ENCODE results near the gene ENG.
"Not testable (repeated sequence)": the region's sequence is repeated elsewhere in the genome, so short reads cannot be mapped to it uniquely, and the experiment has no call there.

The ENG gene

DNA sequence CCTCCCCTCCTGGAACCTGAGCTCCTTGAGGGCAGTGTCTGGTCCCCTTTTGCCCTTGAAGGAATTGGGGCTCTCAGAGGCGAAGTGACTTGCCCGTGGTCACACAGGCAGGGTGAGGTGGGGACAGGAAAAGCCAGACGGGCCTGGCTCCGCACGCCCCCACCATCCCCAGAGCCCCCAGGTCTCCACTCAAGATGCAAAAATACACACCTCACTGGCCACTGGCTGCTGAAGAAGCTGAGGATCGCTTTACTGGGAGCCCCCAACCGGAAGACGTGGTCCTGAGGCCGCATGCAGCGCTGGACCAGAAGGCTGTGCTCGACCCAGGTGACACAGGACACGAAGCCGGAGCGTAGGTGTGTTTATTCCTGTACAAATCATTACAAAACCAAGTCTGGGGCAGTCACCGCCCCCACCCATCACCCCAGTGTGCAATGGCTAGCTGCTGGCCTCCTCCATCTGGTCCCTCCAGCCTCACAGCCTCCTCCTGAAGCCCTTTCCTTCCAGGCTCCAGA lies 30.6 kb upstream of the ENG start:
- Mint-ChIP-seq H3K27ac (no peak overlapping the region), H3K9me3 (ENCODE audit: low read depth) (no peaks in the 10 kb centered on the region), H3K4me3 (no peak overlapping the region), H3K4me1 (ENCODE audit: low read depth) (peaks cover 1% of the 10 kb centered on the region), H3K27me3 (no peaks in the 10 kb centered on the region), H3K36me3 (no peaks in the 10 kb centered on the region)

DNA sequence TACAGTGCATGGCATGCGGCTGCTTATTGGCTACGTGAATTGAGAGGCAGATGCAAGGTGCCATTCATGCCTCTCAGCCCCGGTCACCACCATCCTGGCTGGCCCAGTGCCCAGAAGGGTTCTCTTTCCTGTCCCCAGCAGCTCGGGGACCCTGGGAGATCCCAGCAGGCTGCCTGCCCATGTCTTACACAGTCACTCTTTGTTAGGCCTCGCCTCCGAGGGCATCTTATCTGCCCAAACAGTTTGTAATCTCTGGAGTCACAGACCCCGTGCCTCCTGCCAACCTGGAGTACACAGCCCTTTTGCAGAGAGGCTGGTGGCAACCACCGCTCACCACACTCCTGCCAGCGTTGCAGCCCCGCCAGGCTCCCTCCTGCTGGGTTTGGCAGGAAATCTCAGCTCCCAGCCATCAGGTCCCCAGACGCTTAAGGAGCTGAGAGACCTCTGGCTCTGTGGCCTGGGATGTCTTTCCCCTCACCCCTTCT lies 30.0 kb upstream of the ENG start:
- Mint-ChIP-seq H3K36me3 (no peaks in the 10 kb centered on the region), H3K27ac (no peak overlapping the region), H3K9me3 (ENCODE audit: low read depth) (no peaks in the 10 kb centered on the region), H3K4me1 (ENCODE audit: low read depth) (peaks cover 1% of the 10 kb centered on the region), H3K27me3 (no peaks in the 10 kb centered on the region), H3K4me3 (no peak overlapping the region)

DNA sequence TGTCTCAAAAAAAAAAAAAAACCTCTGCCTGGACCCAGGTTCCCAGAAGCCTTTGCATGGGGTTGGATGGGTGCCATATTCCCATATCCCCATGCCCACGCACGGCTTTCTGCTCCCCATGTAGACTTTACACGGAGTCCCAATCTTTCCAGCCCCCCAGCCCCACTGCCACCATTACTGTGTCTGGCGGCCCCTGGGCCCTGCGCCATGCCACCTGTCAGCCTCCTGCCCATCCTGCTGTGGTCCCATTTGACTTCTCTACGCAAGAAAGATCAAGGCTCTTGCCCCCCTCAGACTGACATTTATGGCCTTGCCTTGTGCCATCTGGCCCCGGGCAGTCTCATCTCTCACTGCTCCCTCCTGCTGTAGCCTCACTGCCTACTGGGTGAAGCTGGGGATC lies 29.5 kb upstream of the ENG start:
- Mint-ChIP-seq H3K27me3 (no peaks in the 10 kb centered on the region), H3K36me3 (no peaks in the 10 kb centered on the region), H3K9me3 (ENCODE audit: low read depth) (no peaks in the 10 kb centered on the region), H3K27ac (no peak overlapping the region), H3K4me3 (no peak overlapping the region), H3K4me1 (ENCODE audit: low read depth) (peaks cover 1% of the 10 kb centered on the region)

DNA sequence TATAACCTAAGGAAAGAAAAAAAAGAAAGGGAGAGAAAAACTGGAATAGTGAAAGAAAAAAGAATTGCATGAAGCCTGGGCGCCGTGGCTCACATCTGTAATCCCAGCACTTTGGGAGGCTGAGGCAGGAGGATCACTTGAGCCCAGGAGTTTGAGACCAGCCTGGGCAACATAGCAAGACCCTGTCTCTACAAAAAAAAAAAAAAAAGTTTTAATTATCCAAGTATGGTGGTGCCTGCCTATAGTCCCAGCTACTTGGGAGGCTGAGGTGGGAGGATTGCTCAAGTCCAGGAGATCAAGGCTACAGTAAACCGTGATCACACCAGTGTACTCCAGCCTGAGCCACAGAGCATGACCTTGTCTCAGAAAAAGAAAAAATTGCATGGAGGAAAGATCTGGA lies 27.3 kb upstream of the ENG start:
- H3K9me3 Mint-ChIP-seq (ENCODE audit: low read depth); H3K36me3 Mint-ChIP-seq; H3K27me3 Mint-ChIP-seq; H3K4me1 Mint-ChIP-seq (ENCODE audit: low read depth); H3K27ac Mint-ChIP-seq; H3K4me3 Mint-ChIP-seq: not testable (repeated sequence)

DNA sequence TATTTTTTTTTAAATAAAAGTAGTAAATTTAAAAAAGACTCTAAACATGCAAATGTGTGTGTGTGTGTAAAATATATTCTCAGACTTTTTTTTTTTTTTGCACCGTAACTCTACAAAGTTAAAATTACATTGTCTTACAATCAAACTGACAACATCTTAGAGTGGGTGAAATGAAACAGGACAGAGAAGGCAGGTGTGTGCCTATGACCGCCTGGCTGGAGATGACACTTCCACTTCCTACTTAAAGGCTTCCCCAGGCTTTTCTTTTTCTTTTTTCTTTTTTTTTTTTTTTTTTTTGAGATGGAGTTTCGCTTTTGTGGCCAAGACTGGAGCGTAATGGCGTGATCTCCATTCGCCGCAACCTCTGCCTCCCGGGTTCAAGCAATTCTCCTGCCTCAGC lies 25.7 kb upstream of the ENG start:
- H3K9me3 Mint-ChIP-seq (ENCODE audit: low read depth): no peaks in the 10 kb centered on the region
- no peak overlapping the region for H3K4me3 Mint-ChIP-seq
- no peaks in the 10 kb centered on the region for H3K36me3 Mint-ChIP-seq
- no peak overlapping the region for H3K27ac Mint-ChIP-seq
- no peaks in the 10 kb centered on the region for H3K27me3 Mint-ChIP-seq
- peaks cover 3% of the 10 kb centered on the region for H3K4me1 Mint-ChIP-seq (ENCODE audit: low read depth)

DNA sequence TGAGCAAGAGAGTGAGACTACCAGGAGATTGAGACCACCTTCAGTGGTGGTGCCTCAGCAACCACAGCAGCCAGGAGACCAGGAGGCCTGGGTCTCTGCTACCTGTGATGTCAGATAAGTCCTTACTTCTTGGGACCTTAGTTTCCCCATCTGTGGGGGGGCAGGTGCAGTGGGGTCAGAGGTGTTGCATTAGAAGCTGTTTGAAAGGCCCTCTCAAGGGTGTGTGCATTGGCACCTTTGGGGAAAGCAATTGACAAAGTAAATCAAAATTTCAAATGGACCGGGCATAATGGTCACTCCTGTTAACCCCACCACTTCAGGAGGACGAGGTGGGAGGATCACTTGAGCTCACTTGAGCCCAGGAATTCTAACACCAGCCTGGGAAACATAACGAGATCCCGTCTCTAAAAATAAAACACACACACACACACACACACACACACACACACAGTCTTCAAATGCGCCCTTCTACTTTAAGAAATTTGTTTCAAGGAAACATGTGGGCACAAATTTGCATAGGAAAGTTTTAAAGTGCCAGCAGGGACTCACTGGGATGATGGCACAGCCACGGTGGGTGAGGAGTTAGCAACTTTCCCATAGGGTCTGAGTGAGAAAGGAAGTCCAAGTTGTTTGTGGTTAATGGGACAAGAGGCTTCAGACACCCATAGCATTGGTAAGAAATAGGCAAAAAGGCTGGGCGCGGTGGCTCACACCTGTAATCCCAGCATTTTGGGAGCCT lies 24.4 kb upstream of the ENG start:
- Mint-ChIP-seq H3K4me3 (no peak overlapping the region), H3K27me3 (no peaks in the 10 kb centered on the region), H3K4me1 (ENCODE audit: low read depth) (peaks cover 3% of the 10 kb centered on the region), H3K27ac (no peak overlapping the region), H3K36me3 (no peaks in the 10 kb centered on the region), H3K9me3 (ENCODE audit: low read depth) (no peaks in the 10 kb centered on the region)

DNA sequence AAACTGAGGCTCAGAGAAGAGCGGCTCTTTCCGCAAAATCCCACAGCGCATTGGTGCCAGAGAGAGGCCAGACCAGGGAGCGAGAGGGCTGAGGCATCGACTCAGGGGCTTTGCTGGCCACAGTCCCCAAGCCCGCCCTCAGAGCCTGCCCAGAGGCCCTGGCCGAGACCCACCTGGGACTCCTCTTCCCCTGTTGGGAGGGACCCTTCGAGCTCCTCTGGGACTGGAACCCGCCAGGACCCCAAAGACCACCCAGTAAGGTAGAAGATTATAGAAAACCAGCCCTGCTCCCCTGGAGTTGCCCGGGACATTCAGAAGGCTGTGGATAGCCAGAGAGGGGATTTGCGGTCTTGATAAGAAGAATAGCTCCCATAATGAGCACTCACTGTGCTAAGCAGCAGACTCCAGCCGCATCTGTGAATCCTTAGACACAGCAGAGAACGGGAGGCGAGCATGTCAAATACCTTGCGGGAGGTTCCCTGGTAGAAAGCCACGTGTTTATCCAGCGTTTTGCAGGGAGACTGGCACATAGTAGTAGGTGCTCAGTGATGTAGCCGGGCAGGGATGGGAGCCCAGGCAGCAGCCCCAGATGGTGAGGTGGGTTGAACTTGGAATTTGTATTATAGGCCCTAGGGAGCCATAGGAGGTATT lies 23.7 kb upstream of the ENG start:
- H3K9me3 Mint-ChIP-seq (ENCODE audit: low read depth): no peaks in the 10 kb centered on the region
- no peaks in the 10 kb centered on the region for H3K36me3 Mint-ChIP-seq
- H3K4me3 Mint-ChIP-seq: peak overlapping the region; percentile 65
- H3K27me3 Mint-ChIP-seq: no peaks in the 10 kb centered on the region
- H3K4me1 Mint-ChIP-seq (ENCODE audit: low read depth): peaks cover 3% of the 10 kb centered on the region
- H3K27ac Mint-ChIP-seq: no peak overlapping the region

DNA sequence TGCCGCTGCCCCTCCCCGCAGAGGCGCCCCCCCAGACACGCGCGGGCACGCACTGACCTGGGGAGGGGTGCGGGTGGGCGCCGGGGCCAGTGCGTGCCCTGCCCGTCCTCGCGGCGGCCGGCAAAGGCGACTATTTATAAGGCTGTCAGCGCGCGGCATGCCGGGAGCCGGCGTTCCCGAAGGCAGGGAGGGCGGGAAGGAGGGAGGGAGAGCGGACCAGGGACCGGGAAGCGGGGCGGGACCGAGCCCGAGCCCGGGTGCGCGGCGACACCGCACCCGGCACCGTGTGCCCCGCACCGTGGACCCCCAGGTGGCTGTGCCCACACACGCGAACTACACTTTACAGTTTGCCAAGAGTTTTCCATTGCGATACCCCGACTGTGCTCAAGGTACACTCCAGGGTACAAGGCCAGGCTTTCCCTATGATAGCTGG lies 23.1 kb upstream of the ENG start, which contains the start of gene AK1:
AK1 (minus strand) TSS at position 110 of the 433 bp plus-strand sequence. CDS start 3,058 bp downstream, outside the sequence.
- H3K4me1 Mint-ChIP-seq (ENCODE audit: low read depth): peaks cover 3% of the 10 kb centered on the region
- no peaks in the 10 kb centered on the region for H3K27me3 Mint-ChIP-seq
- no peak within 1 kb of the TSS for H3K27ac Mint-ChIP-seq
- H3K9me3 Mint-ChIP-seq (ENCODE audit: low read depth): no peaks in the 10 kb centered on the region
- no peaks in the 10 kb centered on the region for H3K36me3 Mint-ChIP-seq
- peak within 1 kb of the TSS; percentile 65 for H3K4me3 Mint-ChIP-seq

DNA sequence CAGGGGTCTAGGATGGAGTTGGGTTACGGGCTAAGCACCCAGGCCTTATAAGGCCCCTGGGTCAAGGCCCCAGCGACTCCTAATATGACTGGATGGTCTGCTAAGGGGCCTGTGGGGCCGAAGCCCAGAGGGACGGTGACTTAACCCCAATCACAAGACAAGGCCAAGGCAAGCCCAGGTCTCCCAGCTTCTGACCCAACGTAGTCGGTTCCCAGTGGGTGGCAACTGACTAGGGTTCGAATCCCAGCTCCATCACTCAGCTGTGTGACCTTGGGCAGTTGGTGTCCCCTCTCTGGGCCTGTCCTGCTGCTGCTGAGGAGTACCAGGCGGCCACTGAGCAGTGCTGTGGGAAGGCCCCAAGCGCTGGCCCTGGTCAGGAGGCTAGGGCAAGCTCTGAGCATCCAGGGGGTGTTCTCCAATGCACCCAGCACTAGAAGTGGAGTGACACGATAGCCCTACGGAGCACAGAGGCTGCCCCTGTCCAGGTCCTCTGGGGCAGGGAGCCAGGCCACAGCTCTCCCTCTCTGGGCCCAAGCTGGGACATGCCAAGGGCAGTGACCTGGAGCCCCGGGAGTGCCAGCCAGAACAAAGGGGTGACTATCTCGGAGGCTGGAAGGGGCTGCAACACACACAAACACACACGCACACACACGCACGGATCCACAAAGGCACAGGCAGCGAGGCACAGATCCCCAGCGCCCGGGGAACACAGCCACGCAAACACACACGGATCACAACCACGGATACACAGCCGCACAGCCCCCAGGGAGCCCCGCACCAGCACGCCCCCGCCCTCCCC lies 22.5 kb upstream of the ENG start:
- Mint-ChIP-seq H3K9me3 (ENCODE audit: low read depth) (no peaks in the 10 kb centered on the region), H3K27me3 (no peaks in the 10 kb centered on the region), H3K4me3 (peak overlapping the region; percentile 59), H3K27ac (no peak overlapping the region), H3K4me1 (ENCODE audit: low read depth) (peaks cover 3% of the 10 kb centered on the region), H3K36me3 (no peaks in the 10 kb centered on the region)

DNA sequence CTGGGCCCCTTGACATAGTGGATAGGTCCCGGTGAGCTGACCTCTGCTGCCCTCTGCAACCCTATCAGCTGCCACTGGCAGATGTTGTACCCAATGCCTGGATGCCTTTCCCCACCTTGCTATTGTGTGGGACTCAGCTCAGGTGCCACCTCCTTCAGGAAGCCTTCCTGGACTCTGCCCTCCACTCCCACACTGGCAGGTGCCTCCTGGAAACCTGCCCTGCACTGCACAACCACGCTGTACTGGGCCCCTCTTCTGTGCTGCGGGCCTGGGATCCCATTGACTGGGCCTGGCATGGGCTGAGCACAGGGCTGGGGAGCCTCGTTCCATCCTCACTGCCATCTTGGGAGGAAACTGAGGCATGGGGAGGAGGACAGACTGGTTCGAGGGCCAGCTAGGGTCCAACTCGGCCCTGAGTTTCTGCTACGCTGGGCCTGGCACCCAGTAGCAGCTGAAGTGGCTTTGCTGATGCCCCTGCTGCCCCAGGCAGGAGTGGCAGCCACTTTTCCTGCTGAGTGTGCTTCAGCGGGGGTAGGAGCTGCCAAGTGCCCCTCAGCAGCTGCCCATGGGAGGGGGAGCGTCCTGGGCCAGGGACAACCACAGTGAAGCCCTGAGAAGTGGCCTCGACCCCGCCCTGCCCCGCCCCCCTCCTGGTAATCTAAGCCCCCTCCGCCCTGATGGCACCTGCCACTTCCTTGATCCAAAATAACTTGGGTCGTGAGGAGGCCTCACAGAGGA lies 21.7 kb upstream of the ENG start:
- peaks cover 3% of the 10 kb centered on the region for H3K4me1 Mint-ChIP-seq (ENCODE audit: low read depth)
- H3K36me3 Mint-ChIP-seq: no peaks in the 10 kb centered on the region
- H3K4me3 Mint-ChIP-seq: no peak overlapping the region
- H3K27ac Mint-ChIP-seq: no peak overlapping the region
- H3K27me3 Mint-ChIP-seq: no peaks in the 10 kb centered on the region
- H3K9me3 Mint-ChIP-seq (ENCODE audit: low read depth): no peaks in the 10 kb centered on the region

DNA sequence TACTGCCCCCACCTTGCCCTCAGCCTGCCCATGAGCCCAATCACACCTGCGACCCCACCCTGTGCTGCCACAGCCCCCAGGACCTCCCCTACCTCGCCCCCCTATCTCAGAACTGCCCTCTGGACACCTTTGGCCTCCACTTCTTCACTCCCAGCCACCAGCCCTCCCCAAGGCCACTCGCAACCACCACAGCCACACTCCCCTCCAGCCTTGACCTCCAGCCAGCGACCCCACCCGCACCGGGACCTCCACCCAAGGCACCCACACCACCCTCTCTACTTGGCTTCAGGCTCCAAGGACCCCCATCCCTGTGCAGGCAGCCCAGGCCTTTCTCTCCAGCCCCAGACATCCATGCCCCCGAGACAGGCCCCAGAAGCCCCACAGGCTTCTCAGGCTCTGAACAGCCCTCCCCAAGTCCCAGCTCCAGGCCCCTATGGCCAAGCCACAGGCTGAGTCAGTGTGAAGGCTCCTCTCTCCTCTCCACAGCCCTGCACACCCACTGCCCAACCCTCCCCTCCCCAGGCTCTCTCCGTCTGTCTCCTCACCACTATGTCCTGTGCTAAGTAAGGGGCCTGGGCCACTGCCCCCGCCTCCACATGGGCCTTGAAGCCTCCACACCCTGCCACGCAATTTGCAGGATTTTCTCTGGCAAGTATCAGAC lies 21.0 kb upstream of the ENG start:
- Mint-ChIP-seq H3K27me3 (no peaks in the 10 kb centered on the region), H3K36me3 (no peaks in the 10 kb centered on the region), H3K9me3 (ENCODE audit: low read depth) (no peaks in the 10 kb centered on the region), H3K4me1 (ENCODE audit: low read depth) (peaks cover 3% of the 10 kb centered on the region), H3K27ac (no peak overlapping the region), H3K4me3 (no peak overlapping the region)

DNA sequence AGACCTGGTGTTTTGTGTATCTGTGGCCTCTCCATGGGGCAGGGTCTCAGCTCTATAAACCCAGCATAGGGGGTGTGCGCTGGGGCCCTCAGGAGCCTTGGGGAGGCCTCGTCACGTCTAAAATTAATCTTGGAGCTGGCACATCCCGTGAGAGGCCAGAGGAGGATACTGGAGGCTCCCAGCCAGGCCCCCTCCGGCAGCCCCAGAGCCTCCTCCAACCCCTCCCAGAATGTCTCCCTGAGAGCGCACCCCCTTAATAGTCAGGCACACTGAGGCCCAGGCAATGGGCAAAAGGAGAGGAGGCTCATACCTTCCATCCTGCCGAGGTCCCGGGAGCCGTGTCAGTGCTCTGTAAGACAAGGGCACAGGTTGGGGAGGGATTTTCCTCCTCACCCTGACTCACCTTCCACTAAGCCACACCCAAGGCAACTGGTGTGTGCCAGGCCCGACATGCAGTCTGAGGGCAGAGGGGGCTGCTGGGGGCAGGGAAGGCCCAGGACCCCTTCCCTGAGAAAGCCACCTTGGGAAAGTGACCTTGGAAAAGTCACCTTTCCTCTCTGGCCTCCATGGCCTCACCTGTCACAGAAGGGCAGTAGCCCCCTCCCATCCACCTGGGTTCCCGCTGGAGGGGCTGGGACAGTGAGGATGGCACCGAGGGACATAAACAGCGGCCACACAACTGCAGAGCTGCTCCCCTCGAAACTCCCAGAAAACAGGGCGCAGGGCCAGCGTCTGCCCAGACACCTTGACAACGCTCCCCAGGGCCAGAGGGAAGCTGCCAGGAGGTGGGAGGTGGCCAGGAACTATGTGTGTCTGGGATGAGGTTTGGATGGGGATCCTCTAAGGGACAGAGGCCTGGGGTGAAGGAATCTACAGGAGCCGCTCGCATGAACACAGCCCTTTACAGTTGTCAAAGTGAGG lies 20.1 kb upstream of the ENG start:
- H3K4me3 Mint-ChIP-seq: no peak overlapping the region
- H3K27ac Mint-ChIP-seq: no peak overlapping the region
- no peaks in the 10 kb centered on the region for H3K9me3 Mint-ChIP-seq (ENCODE audit: low read depth)
- peaks cover 3% of the 10 kb centered on the region for H3K4me1 Mint-ChIP-seq (ENCODE audit: low read depth)
- no peaks in the 10 kb centered on the region for H3K27me3 Mint-ChIP-seq
- no peaks in the 10 kb centered on the region for H3K36me3 Mint-ChIP-seq

DNA sequence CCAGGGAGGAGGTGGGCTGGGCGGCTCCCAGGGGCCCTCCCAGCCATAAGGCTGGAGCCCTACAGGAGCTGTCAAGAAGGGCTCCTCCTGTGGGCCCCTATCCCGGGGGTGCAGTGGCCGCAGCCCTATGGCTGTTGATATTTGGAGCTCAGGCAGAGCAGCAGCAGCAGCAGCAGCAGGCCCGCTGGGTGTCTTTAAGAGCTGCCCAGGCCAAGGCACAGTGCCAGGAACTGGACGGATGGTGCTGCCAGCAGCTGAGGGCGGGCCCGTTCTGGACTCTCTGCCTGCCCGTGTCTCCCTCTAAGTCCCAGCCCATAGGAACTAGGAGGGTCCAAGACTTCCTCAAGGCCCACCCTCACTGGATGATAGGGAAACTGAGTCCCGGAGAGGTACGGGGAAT lies 19.4 kb upstream of the ENG start:
- H3K27ac Mint-ChIP-seq: no peak overlapping the region
- peaks cover 3% of the 10 kb centered on the region for H3K4me1 Mint-ChIP-seq (ENCODE audit: low read depth)
- no peaks in the 10 kb centered on the region for H3K9me3 Mint-ChIP-seq (ENCODE audit: low read depth)
- H3K36me3 Mint-ChIP-seq: no peaks in the 10 kb centered on the region
- H3K27me3 Mint-ChIP-seq: no peaks in the 10 kb centered on the region
- no peak overlapping the region for H3K4me3 Mint-ChIP-seq
